Mesenchymal stem cell (in vitro differentiated cells and primary cell): Measurements from ENCODE around the gene AP4E1.
"Not testable (repeated sequence)": the region's sequence is repeated elsewhere in the genome, so short reads cannot be mapped to it uniquely, and the experiment has no call there.

Source experiments
- DNase-seq: peaks from one replicate; pipeline ENCODE4 v3.0.0-alpha.2; 2013
- H2AFZ ChIP-seq: one replicate; pipeline ENCODE4 v1.6.1; 2013; ENCODE audit warnings: low read depth, mild to moderate bottlenecking, control low read depth, inconsistent platforms, low read length, moderate library complexity
- H2AK5ac ChIP-seq: 2 replicates; pipeline ENCODE4 v1.6.1; 2013; ENCODE audit warnings: low read length, moderate library complexity, mild to moderate bottlenecking, inconsistent platforms; ENCODE audit not compliant: severe bottlenecking
- H2BK120ac ChIP-seq: one replicate; pipeline ENCODE4 v1.6.1; 2013; ENCODE audit warnings: low read depth, mild to moderate bottlenecking, inconsistent platforms, low read length, moderate library complexity
- H2BK12ac ChIP-seq, 2 experiments: one replicate each; pipeline ENCODE4 v1.6.1; 2013; ENCODE audit warnings: inconsistent platforms in 2 of 2, low read length in 2 of 2, mild to moderate bottlenecking in 2 of 2, moderate library complexity in 2 of 2, control low read depth in 1 of 2
- H2BK15ac ChIP-seq: one replicate; pipeline ENCODE4 v1.6.1; 2013; ENCODE audit warnings: mild to moderate bottlenecking, low read depth, inconsistent platforms; ENCODE audit not compliant: poor library complexity, severe bottlenecking
- H2BK5ac ChIP-seq: 2 replicates; pipeline ENCODE4 v1.6.1; 2013; ENCODE audit warnings: low read depth, mild to moderate bottlenecking, low read length, control low read depth, inconsistent platforms; ENCODE audit not compliant: poor library complexity, severe bottlenecking
- H3K14ac ChIP-seq, 2 experiments: one replicate each; pipeline ENCODE4 v1.6.1; 2013; ENCODE audit warnings: inconsistent platforms in 2 of 2, low read length in 2 of 2, control low read depth in 1 of 2, mild to moderate bottlenecking in 1 of 2, moderate library complexity in 1 of 2
- H3K18ac ChIP-seq, 2 experiments: one replicate each; pipeline ENCODE4 v1.6.1; 2013; ENCODE audit warnings: inconsistent platforms in 2 of 2, low read length in 2 of 2, control low read depth in 1 of 2, low read depth in 1 of 2, mild to moderate bottlenecking in 1 of 2
- H3K23ac ChIP-seq, 2 experiments: one replicate each; pipeline ENCODE4 v1.6.1; 2013; ENCODE audit warnings: inconsistent platforms in 2 of 2, low read length in 2 of 2, mild to moderate bottlenecking in 2 of 2, moderate library complexity in 2 of 2, control low read depth in 1 of 2
- H3K27ac ChIP-seq: 2 replicates; pipeline ENCODE4 v1.5.1; 2013; ENCODE audit warnings: mild to moderate bottlenecking, moderate library complexity, low read length, control low read depth, inconsistent platforms; ENCODE audit not compliant: poor library complexity, severe bottlenecking
- H3K27me3 ChIP-seq, 2 experiments: 2 replicates each; pipeline versions ENCODE4 v1.6.1 to v1.7.0; 2013; ENCODE audit warnings: low read length in 2 of 2, mild to moderate bottlenecking in 2 of 2, moderate library complexity in 2 of 2, control low read depth in 1 of 2, inconsistent platforms in 1 of 2; ENCODE audit not compliant: control insufficient read depth in 1 of 2, insufficient read depth in 1 of 2
- H3K36me3 ChIP-seq, 2 experiments: 2 replicates each; pipeline versions ENCODE4 v1.6.1 to v1.7.0; 2013; ENCODE audit warnings: low read length in 2 of 2, control low read depth in 1 of 2, inconsistent platforms in 1 of 2, low read depth in 1 of 2, mild to moderate bottlenecking in 1 of 2; ENCODE audit not compliant: insufficient read depth in 2 of 2, control insufficient read depth in 1 of 2
- H3K4ac ChIP-seq, 2 experiments: one replicate each; pipeline ENCODE4 v1.6.1; 2013; ENCODE audit warnings: inconsistent platforms in 2 of 2, low read length in 2 of 2, mild to moderate bottlenecking in 2 of 2, moderate library complexity in 2 of 2, control low read depth in 1 of 2, low read depth in 1 of 2
- H3K4me1 ChIP-seq: 2 replicates; pipeline ENCODE4 v1.6.1; 2013; ENCODE audit warnings: low read depth, low read length, control low read depth; ENCODE audit not compliant: control insufficient read depth, insufficient read depth
- H3K4me2 ChIP-seq: 2 replicates; pipeline ENCODE4 v1.6.1; 2013; ENCODE audit warnings: low read length, mild to moderate bottlenecking, inconsistent platforms; ENCODE audit not compliant: poor library complexity, severe bottlenecking
- H3K4me3 ChIP-seq, 2 experiments: 2 replicates each; pipeline versions ENCODE4 v1.5.1 to v1.7.0; 2013; ENCODE audit warnings: low read length in 2 of 2, mild to moderate bottlenecking in 2 of 2, control low read depth in 1 of 2, low read depth in 1 of 2; ENCODE audit not compliant: insufficient read depth in 1 of 2
- H3K79me1 ChIP-seq: replicated peaks from 2 replicates; pipeline ENCODE4 v1.6.1; 2013; ENCODE audit warnings: mild to moderate bottlenecking, control low read depth, low read length, inconsistent platforms; ENCODE audit not compliant: poor library complexity, severe bottlenecking
- H3K9ac ChIP-seq: 2 replicates; pipeline ENCODE4 v1.7.0; 2013; ENCODE audit warnings: mild to moderate bottlenecking, low read length, moderate library complexity
- H3K9me3 ChIP-seq: 2 replicates; pipeline ENCODE4 v1.7.0; 2013; ENCODE audit warnings: mild to moderate bottlenecking, low read length; ENCODE audit not compliant: control insufficient read depth
- H4K8ac ChIP-seq: one replicate; pipeline ENCODE4 v1.6.1; 2013; ENCODE audit warnings: inconsistent platforms, mild to moderate bottlenecking, low read length, moderate library complexity
- H4K91ac ChIP-seq: one replicate; pipeline ENCODE4 v1.6.1; 2013; ENCODE audit warnings: mild to moderate bottlenecking, low read length, inconsistent platforms
- WGBS: methylation state at CpG from one replicate; pipeline ENCODE4 v1.1.7; 2013; ENCODE audit warnings: mixed read lengths; 5-methylcytosine and 5-hydroxymethylcytosine counted together

Gene AP4E1

DNA sequence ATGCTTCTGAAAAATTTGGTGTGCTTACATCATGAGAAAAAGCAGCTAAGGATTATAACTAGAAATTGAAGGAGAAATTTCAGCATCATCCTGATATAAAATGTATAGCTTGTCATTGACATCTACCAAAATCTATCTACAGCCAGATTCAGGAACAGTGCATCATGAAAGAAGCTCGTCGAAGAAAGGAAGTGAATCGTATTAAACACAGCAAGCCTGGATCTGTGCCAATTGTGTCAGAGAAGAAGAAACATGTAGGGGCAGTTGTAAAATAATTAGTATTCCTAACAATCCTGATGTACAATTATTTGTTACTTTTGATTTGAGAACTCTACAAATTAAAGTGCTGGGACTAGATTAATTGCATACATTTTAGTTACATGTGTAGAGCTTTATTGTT is 37.2 kb downstream of the AP4E1 start:
- Histone ChIP-seq H4K8ac (no peak overlapping the region), H2BK12ac (no peak overlapping the region), H3K9ac (no peak overlapping the region)

DNA sequence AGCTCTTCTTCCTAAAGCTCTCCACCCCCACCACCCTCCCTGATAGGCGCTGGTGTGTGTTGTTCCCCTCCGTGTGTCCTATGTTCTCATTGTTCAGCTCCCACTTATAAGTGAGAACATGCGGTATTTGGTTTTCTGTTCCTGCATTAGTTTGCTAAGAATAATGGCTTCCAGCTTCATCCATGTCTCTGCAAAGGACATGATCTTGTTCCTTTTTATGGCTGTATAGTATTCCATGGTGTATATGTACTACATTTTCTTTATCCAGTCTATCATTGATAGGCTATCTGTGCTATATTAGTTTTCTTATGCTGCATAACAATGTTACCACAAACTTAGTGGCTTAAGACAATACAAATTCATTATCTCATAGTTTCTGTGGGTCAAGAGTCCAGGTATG is 42.3 kb downstream of the AP4E1 start:
- not testable (repeated sequence) for H3K4ac ChIP-seq, H3K4me2 ChIP-seq, H3K27ac ChIP-seq, H2BK5ac ChIP-seq, H2BK12ac ChIP-seq, H3K9me3 ChIP-seq, H3K14ac ChIP-seq, H3K23ac ChIP-seq, H3K4me1 ChIP-seq, H2BK120ac ChIP-seq, H3K18ac ChIP-seq, H3K27me3 ChIP-seq, H2AK5ac ChIP-seq, DNase-seq, H4K8ac ChIP-seq, H2BK15ac ChIP-seq, H2AFZ ChIP-seq, H3K4me3 ChIP-seq, H4K91ac ChIP-seq, H3K9ac ChIP-seq
- Histone ChIP-seq H3K36me3 (peaks cover 12 to 70% of the 10 kb centered on the region in 2 experiments), H3K79me1 (peaks cover 11% of the 10 kb centered on the region)
- 100% methylated on average over 1 of the region's 3 CpGs for WGBS

More for the DNA sequence above, 37.2 kb downstream of the AP4E1 start:
- Histone ChIP-seq H3K4ac (no peak overlapping the region), H3K4me1 (no peaks in the 10 kb centered on the region), H2BK120ac (no peak overlapping the region), H3K27ac (no peak overlapping the region), H3K18ac (no peak overlapping the region), H2AFZ (no peak overlapping the region), H3K4me3 (no peak overlapping the region), H3K4me2 (no peak overlapping the region), H3K27me3 (no peaks in the 10 kb centered on the region), H2AK5ac (no peak overlapping the region), H3K23ac (no peak overlapping the region), H3K36me3 (peaks cover 6 to 62% of the 10 kb centered on the region in 2 experiments), H3K79me1 (peaks cover 4% of the 10 kb centered on the region), H3K14ac (no peak overlapping the region), H2BK15ac (no peak overlapping the region), H4K91ac (no peak overlapping the region), H2BK5ac (no peak overlapping the region), H3K9me3 (no peaks in the 10 kb centered on the region)
- peak; percentile 14 for DNase-seq
- WGBS: 33% methylated on average over 3 of the region's 3 CpGs

DNA sequence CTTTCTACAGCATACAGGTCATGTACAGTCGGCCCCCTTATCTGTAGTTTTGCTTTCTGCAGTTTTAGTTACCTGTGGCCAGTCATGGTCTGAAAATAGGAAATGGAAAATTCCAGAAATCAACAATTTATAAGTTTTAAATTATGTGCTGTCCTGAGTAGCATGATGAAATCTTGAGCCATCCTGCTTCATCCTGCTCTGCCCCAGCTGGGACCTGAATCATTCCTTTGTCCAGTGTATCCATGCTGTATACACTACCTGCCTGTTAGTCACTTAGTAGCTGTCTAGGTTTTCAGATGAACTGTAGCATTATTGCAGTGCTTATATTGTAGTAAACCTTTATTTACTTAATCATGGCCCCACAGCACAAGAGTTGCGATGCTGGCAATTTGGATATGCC is 44.8 kb downstream of the AP4E1 start:
- no peak overlapping the region for H2AFZ ChIP-seq
- no peak overlapping the region for H2BK15ac ChIP-seq
- no peak overlapping the region for H3K9ac ChIP-seq
- no peak overlapping the region for H2BK5ac ChIP-seq
- H3K4me2 ChIP-seq: no peak overlapping the region
- peaks cover 18 to 85% of the 10 kb centered on the region in 2 experiments for H3K36me3 ChIP-seq
- no peak overlapping the region for H3K18ac ChIP-seq
- no peak overlapping the region for H3K4ac ChIP-seq
- H2BK120ac ChIP-seq: no peak overlapping the region
- peaks cover 15% of the 10 kb centered on the region for H3K79me1 ChIP-seq
- H3K23ac ChIP-seq: no peak overlapping the region
- WGBS: 82% methylated on average over 1 of the region's 2 CpGs
- no peak overlapping the region for H2BK12ac ChIP-seq
- H4K91ac ChIP-seq: no peak overlapping the region
- H3K14ac ChIP-seq: no peak overlapping the region
- H3K9me3 ChIP-seq: no peaks in the 10 kb centered on the region
- no peak overlapping the region for H3K4me3 ChIP-seq
- H3K27me3 ChIP-seq: no peaks in the 10 kb centered on the region
- DNase-seq: peak; percentile 34
- no peaks in the 10 kb centered on the region for H3K4me1 ChIP-seq
- no peak overlapping the region for H4K8ac ChIP-seq
- H3K27ac ChIP-seq: no peak overlapping the region
- H2AK5ac ChIP-seq: no peak overlapping the region

DNA sequence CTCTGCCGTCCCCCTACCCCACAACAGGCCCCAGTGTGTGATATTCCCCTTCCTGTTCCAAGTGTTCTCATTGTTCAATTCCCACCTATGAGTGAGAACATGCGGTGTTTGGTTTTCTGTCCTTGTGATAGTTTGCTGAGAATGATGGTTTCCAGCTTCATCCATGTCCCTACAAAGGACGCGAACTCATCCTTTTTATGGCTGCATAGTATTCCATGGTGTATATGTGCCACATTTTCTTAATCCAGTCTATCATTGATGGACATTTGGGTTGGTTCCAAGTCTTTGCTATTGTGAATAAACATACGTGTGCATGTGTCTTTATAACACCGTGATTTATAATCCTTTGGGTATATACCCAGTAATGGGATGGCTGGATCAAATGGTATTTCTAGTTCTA is 46.4 kb downstream of the AP4E1 start:
- not testable (repeated sequence) for H3K4me1 ChIP-seq

More for the DNA sequence above, 46.4 kb downstream of the AP4E1 start:
- H4K91ac ChIP-seq, H2BK12ac ChIP-seq, H3K9me3 ChIP-seq, H2BK15ac ChIP-seq, H2AFZ ChIP-seq, H3K9ac ChIP-seq, H2AK5ac ChIP-seq, H3K4ac ChIP-seq, DNase-seq, H2BK5ac ChIP-seq, H3K4me2 ChIP-seq, H3K14ac ChIP-seq, H3K23ac ChIP-seq, H3K18ac ChIP-seq, H2BK120ac ChIP-seq, H3K27ac ChIP-seq, H3K27me3 ChIP-seq, H4K8ac ChIP-seq, H3K4me3 ChIP-seq: not testable (repeated sequence)
- 100% methylated on average over 5 of the region's 6 CpGs for WGBS
- Histone ChIP-seq H3K36me3 (peaks cover 18 to 92% of the 10 kb centered on the region in 2 experiments), H3K79me1 (peaks cover 15% of the 10 kb centered on the region)
